ENCODE measurements around the gene CSRNP2. TPM values are rescaled to one million over a fixed set of nuclear protein-coding genes. Genes with fewer than 3 reads are reported as not detected.
A peak's percentile ranks its signal among the peaks of the same experiment; 100 is the strongest.

The CSRNP2 gene
- total RNA-seq (2014; rRNA removed; shearing (Covaris generic)), result 28.8 and 30.9 TPM in 2 replicates
- polyA plus RNA-seq (2016; fragmentation: Nextera tagmentation; extraction: Ambion mirVana), result 6.9 and 7.3 TPM in 2 replicates
- long read RNA-seq, full-length matches to known transcripts, result 1 of 1 reads
- long read RNA-seq, partial matches to known transcripts, result 0 of 1 reads
- long read RNA-seq, other reads (novel, unspliced or antisense), result 0 of 1 reads

- Histone ChIP-seq H3K27me3 (ENCODE audit: insufficient read depth) (no peaks in the 10 kb centered on the region), H3F3A (replicated peaks; ENCODE audit: low read depth) (peaks cover 5% of the 10 kb centered on the region; the same call in 1 of the 2 replicates), H3K9me2 (ENCODE audit: insufficient read depth) (no peaks in the 10 kb centered on the region), H3K79me2 (replicated peaks; ENCODE audit: insufficient read depth) (peaks cover 41% of the 10 kb centered on the region), H3K27ac (ENCODE audit: low read depth) (peak within 1 kb of the TSS; percentile 97), H3K4me2 (peak within 1 kb of the TSS; percentile 84), H2AFZ (peak within 1 kb of the TSS; percentile 91), H3K36me3 (ENCODE audit: insufficient read depth) (no peaks in the 10 kb centered on the region), H3K4me1 (ENCODE audit: insufficient read depth) (peaks cover 12% of the 10 kb centered on the region), H4K20me1 (replicated peaks; ENCODE audit: insufficient read depth) (peaks cover 22% of the 10 kb centered on the region), H3K4me3 (peak within 1 kb of the TSS; percentile 97)
- Mint-ChIP-seq H3K36me3 (ENCODE audit: low read depth) (peaks cover 14% of the 10 kb centered on the region), H3K9me3 (no peaks in the 10 kb centered on the region), H3K27me3 (ENCODE audit: insufficient read depth, low read depth, poor library complexity) (peaks cover 6% of the 10 kb centered on the region), H3K27ac (peak within 1 kb of the TSS; percentile 91), H3K4me3 (peak within 1 kb of the TSS; percentile 92), H3K4me1 (peaks cover 13% of the 10 kb centered on the region)
- ATAC-seq (peak; percentile 96), DNase-seq (ENCODE audit: low spot score) (peak; percentile 97)
- TF ChIP-seq NANOG (IDR thresholded peaks at IDR 0.05; ENCODE audit: borderline replicate concordance) (no peak), REST (IDR thresholded peaks at IDR 0.05; ENCODE audit: unreplicated experiment) (no peak), JUNB (IDR thresholded peaks at IDR 0.05; ENCODE audit: unreplicated experiment) (no peak), STAT1 (IDR thresholded peaks at IDR 0.05; ENCODE audit: unreplicated experiment) (no peak), EZH2 (IDR thresholded peaks at IDR 0.05; ENCODE audit: low read depth, unreplicated experiment) (no peak), ZNF462 (CRISPR knock-in tag; IDR thresholded peaks at IDR 0.05) (no peak), ETS1 (IDR thresholded peaks at IDR 0.05) (peak; percentile 93), EZH2phosphoT487 (IDR thresholded peaks at IDR 0.05; ENCODE audit: unreplicated experiment) (no peak), CREB1 (CRISPR knock-in tag; IDR thresholded peaks at IDR 0.05; ENCODE audit: low read depth) (no peak; the same call in 1 of the 2 replicates), ZNF331 (CRISPR knock-in tag; IDR thresholded peaks at IDR 0.05; ENCODE audit: low read depth) (no peak), POLR2AphosphoS5 (IDR thresholded peaks at IDR 0.05; ENCODE audit: low read depth) (peak; percentile 98), ZNF114 (CRISPR knock-in tag; IDR thresholded peaks at IDR 0.05) (no peak)
- TF ChIP-seq, protein P1, sequence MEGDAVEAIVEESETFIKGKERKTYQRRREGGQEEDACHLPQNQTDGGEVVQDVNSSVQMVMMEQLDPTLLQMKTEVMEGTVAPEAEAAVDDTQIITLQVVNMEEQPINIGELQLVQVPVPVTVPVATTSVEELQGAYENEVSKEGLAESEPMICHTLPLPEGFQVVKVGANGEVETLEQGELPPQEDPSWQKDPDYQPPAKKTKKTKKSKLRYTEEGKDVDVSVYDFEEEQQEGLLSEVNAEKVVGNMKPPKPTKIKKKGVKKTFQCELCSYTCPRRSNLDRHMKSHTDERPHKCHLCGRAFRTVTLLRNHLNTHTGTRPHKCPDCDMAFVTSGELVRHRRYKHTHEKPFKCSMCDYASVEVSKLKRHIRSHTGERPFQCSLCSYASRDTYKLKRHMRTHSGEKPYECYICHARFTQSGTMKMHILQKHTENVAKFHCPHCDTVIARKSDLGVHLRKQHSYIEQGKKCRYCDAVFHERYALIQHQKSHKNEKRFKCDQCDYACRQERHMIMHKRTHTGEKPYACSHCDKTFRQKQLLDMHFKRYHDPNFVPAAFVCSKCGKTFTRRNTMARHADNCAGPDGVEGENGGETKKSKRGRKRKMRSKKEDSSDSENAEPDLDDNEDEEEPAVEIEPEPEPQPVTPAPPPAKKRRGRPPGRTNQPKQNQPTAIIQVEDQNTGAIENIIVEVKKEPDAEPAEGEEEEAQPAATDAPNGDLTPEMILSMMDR (conservative IDR thresholded peaks at IDR 0.05; ENCODE audit: low read depth in 2 of 2), result no peak
These were observed at the start of gene CSRNP2 for GRCh38 chr12:51083126-51083833. CSRNP2 (minus strand) TSS chr12:51083596; CDS start chr12:51076561, 7,035 bp downstream.
